ENCODE results near the gene VASH1.

The VASH1 gene

DNA sequence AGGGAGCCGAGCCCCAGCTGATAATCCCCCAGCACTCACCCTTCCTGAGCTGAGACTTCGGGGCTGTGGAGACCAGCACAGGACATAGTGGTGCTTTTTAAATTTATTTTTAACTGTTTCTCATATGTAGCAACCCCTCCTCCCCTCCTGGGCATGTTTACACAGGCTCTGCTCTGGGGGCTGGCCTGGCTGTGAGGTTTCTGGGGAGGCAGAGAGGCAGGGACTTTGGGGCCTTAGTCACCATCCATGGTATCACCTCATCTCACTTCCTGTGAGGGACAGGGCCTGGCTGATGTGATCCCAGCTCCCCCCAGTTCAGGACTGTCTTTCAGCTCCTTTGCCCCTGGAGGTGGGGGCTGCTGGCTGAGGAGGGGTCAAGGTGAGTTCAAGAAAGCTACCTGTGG lies 20.4 kb downstream of the VASH1 start:
- Histone ChIP-seq H3K4me3 (ENCODE audit: low read depth, low read length, poor library complexity, severe bottlenecking) (no peak overlapping the region), H3K4me1 (ENCODE audit: insufficient read depth, low read length, severe bottlenecking) (no peaks in the 10 kb centered on the region), H3K27me3 (ENCODE audit: insufficient read depth, low read length) (no peaks in the 10 kb centered on the region), H3K9me2 (ENCODE audit: low read depth, low read length) (no peaks in the 10 kb centered on the region), H4K20me1 (ENCODE audit: insufficient read depth, low read length) (no peaks in the 10 kb centered on the region), H3K27ac (ENCODE audit: low read depth, low read length, poor library complexity, severe bottlenecking) (no peak overlapping the region), H3K9me3 (ENCODE audit: low read length) (no peaks in the 10 kb centered on the region), H3F3A (ENCODE audit: insufficient read depth, low read length) (no peaks in the 10 kb centered on the region), H3K79me2 (ENCODE audit: insufficient read depth, low read length) (no peaks in the 10 kb centered on the region), H3K4me2 (ENCODE audit: low read length) (no peak overlapping the region), H3K36me3 (ENCODE audit: insufficient read depth, low read length) (peaks cover 29% of the 10 kb centered on the region), H3K9ac (ENCODE audit: low read length) (no peak overlapping the region), H2AFZ (ENCODE audit: low read length) (no peak overlapping the region)
- TF ChIP-seq EZH2 (IDR thresholded peaks at IDR 0.05; ENCODE audit: borderline replicate concordance, low read length) (no peak), CTCF (IDR thresholded peaks at IDR 0.05; ENCODE audit: low read length) (no peak)

- Histone ChIP-seq H3K9me3 (ENCODE audit: low read length) (no peaks in the 10 kb centered on the region), H2AFZ (ENCODE audit: low read length) (no peak overlapping the region), H3K4me3 (ENCODE audit: low read depth, low read length, poor library complexity, severe bottlenecking) (no peak overlapping the region), H3K9me2 (ENCODE audit: low read depth, low read length) (no peaks in the 10 kb centered on the region), H3K79me2 (ENCODE audit: insufficient read depth, low read length) (no peaks in the 10 kb centered on the region), H3K4me2 (ENCODE audit: low read length) (no peak overlapping the region), H3K9ac (ENCODE audit: low read length) (no peak overlapping the region), H3K27ac (ENCODE audit: low read depth, low read length, poor library complexity, severe bottlenecking) (no peak overlapping the region), H3K27me3 (ENCODE audit: insufficient read depth, low read length) (no peaks in the 10 kb centered on the region), H3F3A (ENCODE audit: insufficient read depth, low read length) (no peaks in the 10 kb centered on the region), H4K20me1 (ENCODE audit: insufficient read depth, low read length) (no peaks in the 10 kb centered on the region), H3K36me3 (ENCODE audit: insufficient read depth, low read length) (peaks cover 36% of the 10 kb centered on the region), H3K4me1 (ENCODE audit: insufficient read depth, low read length, severe bottlenecking) (no peaks in the 10 kb centered on the region)
- no peak for TF ChIP-seq EZH2 (IDR thresholded peaks at IDR 0.05; ENCODE audit: borderline replicate concordance, low read length)
- no peak for TF ChIP-seq CTCF (IDR thresholded peaks at IDR 0.05; ENCODE audit: low read length)
Observed at GRCh38 chr14:76782115-76782884, 21.0 kb downstream of the VASH1 start.

DNA sequence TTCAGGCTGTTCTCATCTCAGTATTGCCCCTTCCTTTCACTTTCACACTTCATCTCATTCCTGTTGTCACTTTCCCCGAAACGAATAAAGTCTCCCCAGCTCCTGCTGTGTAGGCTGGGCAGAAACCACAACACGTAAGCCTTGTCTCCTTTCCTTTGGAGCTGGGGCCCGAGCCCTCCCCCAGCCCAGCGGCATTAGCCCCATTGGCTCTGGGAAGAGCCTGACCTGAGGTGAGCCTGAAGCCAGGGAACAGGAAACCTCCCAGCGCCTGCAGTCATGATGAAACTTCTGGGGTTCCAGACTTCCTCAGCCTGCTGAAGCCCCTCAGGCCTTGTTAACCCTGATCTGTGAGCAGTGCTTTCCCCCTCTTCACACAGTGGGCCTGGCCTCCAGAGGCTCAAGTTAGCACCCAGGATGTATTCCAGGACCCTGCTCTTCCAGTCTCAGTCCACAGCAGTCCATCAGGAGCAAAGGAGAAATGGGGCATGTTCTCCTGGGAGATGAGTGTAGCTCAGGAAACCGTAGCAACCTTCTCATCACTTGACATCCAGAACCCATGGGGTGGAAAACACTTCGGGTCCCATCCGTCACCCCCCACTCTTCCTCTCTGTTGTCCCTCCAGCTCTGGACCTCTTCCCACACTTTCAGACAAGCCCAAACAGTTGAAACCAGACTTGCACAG lies 21.8 kb downstream of the VASH1 start:
- Histone ChIP-seq H3K4me3 (ENCODE audit: low read depth, low read length, poor library complexity, severe bottlenecking) (no peak overlapping the region), H3K27me3 (ENCODE audit: insufficient read depth, low read length) (no peaks in the 10 kb centered on the region), H3K4me2 (ENCODE audit: low read length) (no peak overlapping the region), H3K27ac (ENCODE audit: low read depth, low read length, poor library complexity, severe bottlenecking) (no peak overlapping the region), H3K36me3 (ENCODE audit: insufficient read depth, low read length) (peaks cover 43% of the 10 kb centered on the region), H2AFZ (ENCODE audit: low read length) (no peak overlapping the region), H4K20me1 (ENCODE audit: insufficient read depth, low read length) (no peaks in the 10 kb centered on the region), H3K79me2 (ENCODE audit: insufficient read depth, low read length) (no peaks in the 10 kb centered on the region), H3K9me2 (ENCODE audit: low read depth, low read length) (no peaks in the 10 kb centered on the region), H3K4me1 (ENCODE audit: insufficient read depth, low read length, severe bottlenecking) (no peaks in the 10 kb centered on the region), H3K9ac (ENCODE audit: low read length) (no peak overlapping the region), H3F3A (ENCODE audit: insufficient read depth, low read length) (no peaks in the 10 kb centered on the region), H3K9me3 (ENCODE audit: low read length) (no peaks in the 10 kb centered on the region)
- no peak for TF ChIP-seq EZH2 (IDR thresholded peaks at IDR 0.05; ENCODE audit: borderline replicate concordance, low read length)
- TF ChIP-seq CTCF (IDR thresholded peaks at IDR 0.05; ENCODE audit: low read length), result no peak
